Left ventricle myocardium inferior (tissue), 1 donor: Measurements from ENCODE around the gene RAB17. TPM values are rescaled to one million over a fixed set of nuclear protein-coding genes. Genes with fewer than 3 reads are reported as not detected.
A peak's percentile ranks its signal among the peaks of the same experiment; 100 is the strongest.

Experiments
- DNase-seq: peaks from one replicate; pipeline ENCODE4 v3.0.0-alpha.2; 2020
- H3K27ac ChIP-seq: fragments of 200-600 bp; replicated peaks from 2 replicates; pipeline ENCODE4 v1.8.0; 2021
- H3K27me3 ChIP-seq: fragments of 200-600 bp; 2 replicates; pipeline ENCODE4 v1.8.0; 2021; ENCODE audit warnings: low read depth
- H3K36me3 ChIP-seq: fragments of 200-600 bp; 2 replicates; pipeline ENCODE4 v1.8.0; 2021
- H3K4me1 ChIP-seq: fragments of 200-600 bp; 2 replicates; pipeline ENCODE4 v1.8.0; 2021
- H3K4me3 ChIP-seq: fragments of 200-600 bp; 2 replicates; pipeline ENCODE4 v1.8.0; 2021; ENCODE audit warnings: mild to moderate bottlenecking, moderate library complexity
- H3K9me3 ChIP-seq: fragments of 200-600 bp; replicated peaks from 2 replicates; pipeline ENCODE4 v1.8.0; 2021
- CTCF ChIP-seq: fragments of 200-600 bp; IDR thresholded peaks from 2 replicates; pipeline ENCODE4 v1.8.0; 2021; ENCODE audit warnings: antibody characterized with exemption, mild to moderate bottlenecking, borderline replicate concordance
- intact Hi-C: fragments of 100-400 bp; cut with micrococcal nuclease; formaldehyde crosslinking; loops from one replicate; pipeline ENCODE4 v1.11.0; 2022
- total RNA-seq: library from RNA; stranded (reverse); fragmentation: NEBNext Ultra II Directional; extraction: Animal tissue kit (Norgen Biotek cat#: 25700); gene quantifications from one replicate; pipeline ENCODE4 v1.2.1, GENCODE V29; 2021
- donor health status: DM: no; HTN: yes; CAD: no; lungs with severe emphysema.

Gene RAB17
- total RNA-seq, 1 donor from 2014 or later: 4.5 TPM

- peaks cover 55% of the 10 kb centered on the region for H3K4me1 ChIP-seq
Observed at GRCh38 chr2:237617587-237617982, 27.1 kb upstream of the RAB17 start.

GRCh38 chr2:237616734-237617586 is 26.4 kb upstream of the RAB17 start:
- Histone ChIP-seq H3K4me3 (no peak overlapping the region), H3K27ac (peak overlapping the region; percentile 91), H3K27me3 (no peaks in the 10 kb centered on the region), H3K4me1 (peaks cover 51% of the 10 kb centered on the region), H3K36me3 (no peaks in the 10 kb centered on the region), H3K9me3 (no peaks in the 10 kb centered on the region)
- intact Hi-C loops: no loop called here
- TF ChIP-seq CTCF: no peak
- DNase-seq: no peak

More at GRCh38 chr2:237617587-237617982, 27.1 kb upstream of the RAB17 start:
- no peaks in the 10 kb centered on the region for H3K27me3 ChIP-seq
- no peaks in the 10 kb centered on the region for H3K9me3 ChIP-seq
- intact Hi-C loops: no loop called here
- TF ChIP-seq CTCF: no peak
- DNase-seq: no peak
- peak overlapping the region; percentile 91 for H3K27ac ChIP-seq
- H3K36me3 ChIP-seq: no peaks in the 10 kb centered on the region
- H3K4me3 ChIP-seq: no peak overlapping the region

GRCh38 chr2:237616373-237616733 is 25.8 kb upstream of the RAB17 start:
- intact Hi-C loops: no loop called here
- H3K9me3 ChIP-seq: no peaks in the 10 kb centered on the region
- no peak for TF ChIP-seq CTCF
- peak overlapping the region; percentile 91 for H3K27ac ChIP-seq
- no peak for DNase-seq
- peaks cover 48% of the 10 kb centered on the region for H3K4me1 ChIP-seq
- no peaks in the 10 kb centered on the region for H3K36me3 ChIP-seq
- no peak overlapping the region for H3K4me3 ChIP-seq
- no peaks in the 10 kb centered on the region for H3K27me3 ChIP-seq

GRCh38 chr2:237615631-237616249 is 25.2 kb upstream of the RAB17 start:
- Histone ChIP-seq H3K4me1 (peaks cover 48% of the 10 kb centered on the region), H3K27me3 (no peaks in the 10 kb centered on the region), H3K27ac (peak overlapping the region; percentile 91), H3K4me3 (no peak overlapping the region), H3K9me3 (no peaks in the 10 kb centered on the region), H3K36me3 (no peaks in the 10 kb centered on the region)
- no peak for DNase-seq
- TF ChIP-seq CTCF: no peak
- intact Hi-C loops: no loop called here

GRCh38 chr2:237614151-237614720 is 23.7 kb upstream of the RAB17 start:
- Histone ChIP-seq H3K4me3 (no peak overlapping the region), H3K4me1 (peaks cover 48% of the 10 kb centered on the region), H3K36me3 (no peaks in the 10 kb centered on the region), H3K27me3 (no peaks in the 10 kb centered on the region), H3K27ac (no peak overlapping the region), H3K9me3 (no peaks in the 10 kb centered on the region)
- no peak for DNase-seq
- TF ChIP-seq CTCF: no peak
- intact Hi-C loops: no loop called here
